AG10803 (cell line): ENCODE results near the gene ZFAND6.

Experiments used
- DNase-seq: peaks from one replicate; pipeline ENCODE4 v3.0.0; 2010; ENCODE audit warnings: low read depth
- H3K4me3 ChIP-seq: 2 replicates; pipeline ENCODE4 v1.5.1; 2011; ENCODE audit warnings: mild to moderate bottlenecking, low read length, control low read depth
- CTCF ChIP-seq: conservative IDR thresholded peaks from 2 replicates; pipeline ENCODE4 v1.5.1; 2011; ENCODE audit warnings: mild to moderate bottlenecking, low read length, control low read depth, inconsistent platforms

Gene ZFAND6

GRCh38 chr15:80170596-80170995 is 111.1 kb downstream of the ZFAND6 start:
- DNase-seq, result no peak
- H3K4me3 ChIP-seq, result no peak overlapping the region
- TF ChIP-seq CTCF, result no peak

- TF ChIP-seq CTCF, result no peak
- H3K4me3 ChIP-seq, result no peak overlapping the region
- DNase-seq, result no peak
Measured at GRCh38 chr15:80171787-80172186, 112.3 kb downstream of the ZFAND6 start.

- DNase-seq, result no peak
- no peak overlapping the region for H3K4me3 ChIP-seq
- TF ChIP-seq CTCF, result no peak
Measured at GRCh38 chr15:80172401-80172800, 112.9 kb downstream of the ZFAND6 start.

GRCh38 chr15:80173022-80173759 is 113.7 kb downstream of the ZFAND6 start:
- no peak overlapping the region for H3K4me3 ChIP-seq
- DNase-seq, result peak; percentile 32
- TF ChIP-seq CTCF, result peak; percentile 58

GRCh38 chr15:80174017-80174746 is 114.7 kb downstream of the ZFAND6 start:
- H3K4me3 ChIP-seq, result no peak overlapping the region
- DNase-seq, result peak; percentile 85
- TF ChIP-seq CTCF, result no peak

GRCh38 chr15:80175436-80175835 is 116.0 kb downstream of the ZFAND6 start:
- no peak for TF ChIP-seq CTCF
- DNase-seq, result no peak

GRCh38 chr15:80176443-80176842 is 117.0 kb downstream of the ZFAND6 start:
- H3K4me3 ChIP-seq, result no peak overlapping the region
- DNase-seq, result no peak
- no peak for TF ChIP-seq CTCF

More at GRCh38 chr15:80175436-80175835, 116.0 kb downstream of the ZFAND6 start:
- H3K4me3 ChIP-seq, result no peak overlapping the region
